ENCODE data around the gene CEP164. TPM values are rescaled to one million over a fixed set of nuclear protein-coding genes. Genes with fewer than 3 reads are reported as not detected.

CEP164 gene
- total and polyA plus RNA-seq, 2 of the 8 experiments (the other 6 are each of a cell fraction or from before 2014, with no cell fraction given): 8.4 to 20.8 TPM

DNA sequence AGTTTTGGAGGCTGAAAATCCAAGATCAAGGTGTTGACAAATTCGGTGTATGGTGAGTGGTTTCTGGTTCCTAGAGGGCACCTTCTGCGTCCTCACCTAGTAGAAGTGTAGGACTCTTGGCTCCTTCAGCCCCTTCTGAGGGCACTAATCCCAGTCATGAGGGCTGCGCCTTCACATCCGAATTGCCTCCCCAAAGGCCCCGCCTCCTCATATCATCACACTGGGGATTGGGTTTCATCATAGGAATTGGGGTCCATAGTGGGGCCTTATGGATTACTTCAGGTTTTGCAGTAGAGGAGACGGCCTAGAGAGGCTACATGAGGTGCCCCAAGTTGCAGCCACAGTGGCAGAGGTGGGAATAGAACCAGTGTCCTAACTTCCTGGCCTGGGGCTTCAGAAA is 87.1 kb downstream of the CEP164 start:
- Histone ChIP-seq H2BK120ac (replicated peaks; ENCODE audit: low read depth, low read length) (no peak overlapping the region), H2BK15ac (ENCODE audit: low read length) (no peak overlapping the region), H3K4ac (replicated peaks; ENCODE audit: insufficient read length, low read depth, low read length) (no peak overlapping the region), H3K4me2 (ENCODE audit: insufficient read depth in 1 of 2, low read depth in 2 of 2, low read length in 2 of 2) (no peak overlapping the region), H3K36me3 (ENCODE audit: control insufficient read depth in 2 of 4, insufficient read depth in 4 of 4, low read length in 3 of 4) (no peaks in the 10 kb centered on the region), H3K56ac (replicated peaks; ENCODE audit: insufficient read length, low read depth, low read length) (no peak overlapping the region), H4K8ac (ENCODE audit: extremely low read depth, insufficient read depth, low read length) (no peak overlapping the region), H4K20me1 (replicated peaks in 1 of 2; ENCODE audit: control insufficient read depth in 1 of 2, insufficient read depth in 2 of 2, low read length in 2 of 2) (no peaks in the 10 kb centered on the region), H3K79me1 (ENCODE audit: low read depth, low read length) (no peaks in the 10 kb centered on the region), H3K9ac (replicated peaks in 1 of 4; ENCODE audit: extremely low read depth in 1 of 4, low read depth in 3 of 4, low read length in 3 of 4) (no peak overlapping the region), H3K14ac (ENCODE audit: insufficient read length) (no peak overlapping the region), H2AK5ac (ENCODE audit: low read depth, low read length) (no peak overlapping the region), H3K79me2 (ENCODE audit: control insufficient read depth in 1 of 2, insufficient read depth in 2 of 2, low read length in 2 of 2) (no peaks in the 10 kb centered on the region), H3K4me1 (replicated peaks in 1 of 4; ENCODE audit: control insufficient read depth in 3 of 4, insufficient read depth in 4 of 4, low read length in 3 of 4) (peaks cover 0 to 4% (median 0%) of the 10 kb centered on the region in 4 experiments; a peak in 2 of 7 replicates), H2BK20ac (ENCODE audit: low read length) (no peak overlapping the region), H3K27me3 (replicated peaks in 1 of 4; ENCODE audit: control insufficient read depth in 3 of 4, extremely low read depth in 1 of 4, insufficient read depth in 3 of 4, low read length in 3 of 4) (no peaks in the 10 kb centered on the region), H4K91ac (replicated peaks; ENCODE audit: insufficient read length, low read length) (no peak overlapping the region), H3K4me3 (ENCODE audit: extremely low read depth in 1 of 4, insufficient read depth in 2 of 4, low read depth in 3 of 4, low read length in 4 of 4) (no peak overlapping the region), H2AFZ (ENCODE audit: low read length) (no peak overlapping the region), H2BK5ac (ENCODE audit: low read depth, low read length) (no peak overlapping the region), H2BK12ac (ENCODE audit: low read depth, low read length) (no peak overlapping the region), H3K9me3 (ENCODE audit: insufficient read depth in 2 of 2, low read depth in 1 of 2, low read length in 1 of 2) (no peaks in the 10 kb centered on the region), H4K5ac (ENCODE audit: insufficient read length, low read depth, low read length) (no peak overlapping the region), H3K18ac (ENCODE audit: extremely low read depth, low read length) (no peak overlapping the region), H3K27ac (ENCODE audit: low read depth, low read length) (no peak overlapping the region), H3K23me2 (ENCODE audit: low read depth, low read length) (no peaks in the 10 kb centered on the region), H3K23ac (ENCODE audit: insufficient read length) (no peak overlapping the region)
- no peak for TF ChIP-seq BRCA1 (IDR thresholded peaks at IDR 0.05; ENCODE audit: low read depth, low read length)
- TF ChIP-seq TEAD4 (IDR thresholded peaks at IDR 0.05; ENCODE audit: low read depth, low read length): no peak
- FAIRE-seq (no peak), DNase-seq (ENCODE audit: low read depth in 1 of 2, low spot score in 2 of 2) (no peak)
- 84% methylated on average over 6 of the region's 6 CpGs; no CpG with 5 or more reads in 1 of the 2 experiments for WGBS, 2 experiments (ENCODE audit: extremely low coverage in 1 of 2, insufficient coverage in 1 of 2, insufficient read length in 1 of 2, insufficient replicate concordance in 2 of 2, low coverage in 1 of 2, low lambda C conversion rate in 2 of 2, missing lambda C conversion rate in 1 of 2)
- POLR2A ChIA-PET (ENCODE audit: partially characterized antibody): no interaction called here
- CTCF ChIA-PET (ENCODE audit: partially characterized antibody): interaction anchor here (9.6 kb wide), 1 partner anchor 12 kb away, joined by 85 read pairs; no protein-coding TSS in a partner anchor
